GM23338 (cell line): ENCODE measurements around the gene VSIR. TPM values are rescaled to one million over a fixed set of nuclear protein-coding genes. Genes with fewer than 3 reads are reported as not detected.

Experiments used
- ATAC-seq: fragments of 200-7000 bp; cut with Tn5 transposase; 3 replicates; pipeline ENCODE4 v1.9.1; 2020
- DNase-seq: peaks from one replicate; pipeline ENCODE4 v3.0.0-alpha.2; 2015; ENCODE audit warnings: low spot score
- H2AFZ ChIP-seq: fragments of 200-600 bp; sonication (generic); 2 replicates; pipeline ENCODE4 v1.8.0; 2016; ENCODE audit warnings: antibody characterized with exemption, mild to moderate bottlenecking, moderate library complexity
- H3F3A ChIP-seq: fragments of 200-600 bp; sonication (generic); replicated peaks from 2 replicates; pipeline ENCODE4 v1.8.0; 2017; ENCODE audit warnings: antibody characterized with exemption, mixed run types, low read depth
- H3K27ac ChIP-seq: fragments of 200-600 bp; sonication (generic); 2 replicates; pipeline ENCODE4 v1.6.1; 2016; ENCODE audit warnings: low read depth
- H3K27me3 ChIP-seq: fragments of 200-600 bp; sonication (generic); 2 replicates; pipeline ENCODE4 v1.8.0; 2016; ENCODE audit warnings: mild to moderate bottlenecking, mixed run types, moderate library complexity; ENCODE audit not compliant: insufficient read depth
- H3K36me3 ChIP-seq: fragments of 200-600 bp; sonication (generic); 2 replicates; pipeline ENCODE4 v1.8.0; 2016; ENCODE audit warnings: mild to moderate bottlenecking; ENCODE audit not compliant: insufficient read depth
- H3K4me1 ChIP-seq: fragments of 200-600 bp; sonication (generic); 2 replicates; pipeline ENCODE4 v1.8.0; 2016; ENCODE audit warnings: mild to moderate bottlenecking, moderate library complexity; ENCODE audit not compliant: insufficient read depth
- H3K4me2 ChIP-seq: fragments of 200-600 bp; sonication (generic); 2 replicates; pipeline ENCODE4 v1.7.1; 2017; ENCODE audit warnings: mixed run types
- H3K4me3 ChIP-seq: fragments of 200-600 bp; sonication (generic); 2 replicates; pipeline ENCODE4 v1.6.1; 2016; ENCODE audit warnings: mixed run types
- H3K79me2 ChIP-seq: fragments of 200-600 bp; sonication (generic); replicated peaks from 2 replicates; pipeline ENCODE4 v1.8.0; 2017; ENCODE audit warnings: mild to moderate bottlenecking; ENCODE audit not compliant: insufficient read depth
- H3K9me2 ChIP-seq: fragments of 200-600 bp; sonication (generic); 2 replicates; pipeline ENCODE4 v1.8.0; 2017; ENCODE audit not compliant: insufficient read depth
- H4K20me1 ChIP-seq: fragments of 200-600 bp; sonication (generic); replicated peaks from 2 replicates; pipeline ENCODE4 v1.8.0; 2017; ENCODE audit warnings: mild to moderate bottlenecking; ENCODE audit not compliant: insufficient read depth
- H3K27ac Mint-ChIP-seq: 2 replicates; pipeline ENCODE4 v1.8.0; 2020; ENCODE audit warnings: inconsistent platforms, mild to moderate bottlenecking, moderate library complexity, mixed read lengths
- H3K27me3 Mint-ChIP-seq: 3 replicates; pipeline ENCODE4 v1.8.0; 2022; ENCODE audit warnings: low read depth, mild to moderate bottlenecking, moderate library complexity, mixed read lengths, inconsistent platforms; ENCODE audit not compliant: insufficient read depth, poor library complexity
- H3K36me3 Mint-ChIP-seq: 3 replicates; pipeline ENCODE4 v1.8.0; 2021; ENCODE audit warnings: low read depth, mild to moderate bottlenecking, inconsistent platforms, moderate library complexity, mixed read lengths
- H3K4me1 Mint-ChIP-seq: 3 replicates; pipeline ENCODE4 v1.8.0; 2020; ENCODE audit warnings: mild to moderate bottlenecking, inconsistent platforms, mixed read lengths
- H3K4me3 Mint-ChIP-seq: 3 replicates; pipeline ENCODE4 v1.8.0; 2021; ENCODE audit warnings: moderate library complexity, mild to moderate bottlenecking, inconsistent platforms, mixed read lengths
- H3K9me3 Mint-ChIP-seq: 3 replicates; pipeline ENCODE4 v1.8.0; 2020; ENCODE audit warnings: moderate library complexity, mild to moderate bottlenecking, inconsistent platforms, mixed read lengths
- NANOG ChIP-seq: IDR thresholded peaks from 2 replicates; pipeline ENCODE4 v1.6.1; 2016; ENCODE audit warnings: antibody characterized with exemption, borderline replicate concordance
- REST ChIP-seq: IDR thresholded peaks from one replicate; pipeline ENCODE4 v1.6.1; 2018; ENCODE audit warnings: antibody characterized with exemption; ENCODE audit not compliant: unreplicated experiment
- ZNF114 ChIP-seq: fragments of 250-450 bp; sonication (Bioruptor Pico); IDR thresholded peaks from 2 replicates; pipeline ENCODE4 v1.5.0; 2020; ENCODE audit warnings: mild to moderate bottlenecking, moderate library complexity
- ZNF331 ChIP-seq: fragments of 250-450 bp; sonication (Bioruptor Pico); IDR thresholded peaks from 2 replicates; pipeline ENCODE4 v1.5.0; 2020; ENCODE audit warnings: low read depth, mild to moderate bottlenecking, moderate library complexity
- ZNF462 ChIP-seq: fragments of 250-450 bp; sonication (Bioruptor Pico); IDR thresholded peaks from 2 replicates; pipeline ENCODE4 v1.5.0; 2020; ENCODE audit warnings: mild to moderate bottlenecking, moderate library complexity
- polyA plus RNA-seq: library from polyadenylated mRNA; unstranded; fragments of >200 nt; fragmentation: Nextera tagmentation; extraction: Ambion mirVana; gene quantifications from 2 replicates; pipeline ENCODE4 v1.2.1, GENCODE V29; 2016
- total RNA-seq: library from RNA; depleted of rRNA; stranded (reverse); fragments of >200 nt; shearing (Covaris generic); gene quantifications from 2 replicates; pipeline ENCODE4 v1.2.3, GENCODE V29; 2014
- TF ChIP-seq, protein P1 (sequence below): IDR thresholded peaks from 2 replicates; pipeline ENCODE4 v1.6.1; 2016; ENCODE audit warnings: antibody characterized with exemption

The VSIR gene
- total and polyA plus RNA-seq, 2 experiments from 2014 or later, result 0.10 to 0.74 TPM

DNA sequence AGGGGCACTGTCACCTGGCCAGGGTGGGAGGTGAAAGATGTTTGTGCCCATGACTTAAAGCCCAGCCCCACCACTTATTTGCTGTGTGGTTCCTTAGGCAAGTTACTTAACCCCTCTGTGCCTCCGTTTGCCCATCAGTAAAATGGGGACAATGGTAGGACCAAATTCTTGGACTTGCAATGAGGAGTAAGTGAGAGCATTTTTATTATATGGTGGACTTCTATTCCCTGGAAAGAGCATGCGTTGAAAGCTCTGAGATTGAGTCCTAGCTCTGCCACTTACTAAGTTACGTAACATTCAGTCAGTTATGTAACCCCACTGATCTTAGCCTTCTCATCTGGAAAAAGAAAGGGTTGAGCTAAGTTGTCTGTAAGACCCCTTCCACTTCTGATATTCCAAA, 18.8 kb downstream of the VSIR start (continued):
- TF ChIP-seq NANOG, result no peak

DNA sequence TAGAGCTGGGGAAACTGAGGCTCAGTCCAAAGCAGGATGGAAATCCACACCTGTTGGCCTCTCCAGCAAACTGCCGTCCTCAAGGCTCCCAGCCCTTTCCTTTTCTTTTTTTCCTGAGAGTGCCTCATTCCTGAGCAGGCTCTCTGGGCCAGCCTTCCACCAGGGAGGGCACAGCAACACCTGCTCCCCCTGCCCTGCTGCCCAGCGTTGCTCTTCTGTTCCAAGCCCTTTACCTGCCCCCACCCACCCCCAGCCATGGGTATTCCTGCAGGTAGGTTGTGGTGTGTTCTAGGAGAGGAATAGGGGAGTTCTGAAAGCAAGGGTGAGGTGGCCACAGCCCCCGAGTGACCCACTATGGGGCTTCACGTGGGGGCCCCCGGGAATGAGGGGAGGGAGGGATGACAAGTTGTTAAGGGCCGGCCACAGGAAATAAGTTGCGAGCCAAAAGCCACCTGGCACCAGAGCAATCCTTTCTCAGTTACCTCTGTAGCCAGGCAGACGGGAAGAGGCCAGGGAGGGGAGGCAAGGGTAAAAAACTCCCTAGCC, 19.3 kb downstream of the VSIR start:
- Histone ChIP-seq H2AFZ (no peak overlapping the region), H3F3A (no peaks in the 10 kb centered on the region), H3K9me2 (no peaks in the 10 kb centered on the region), H3K4me2 (no peak overlapping the region), H3K27ac (no peak overlapping the region), H3K79me2 (no peaks in the 10 kb centered on the region), H3K36me3 (no peaks in the 10 kb centered on the region), H4K20me1 (no peaks in the 10 kb centered on the region), H3K4me1 (peaks cover 5% of the 10 kb centered on the region; the same call in 1 of the 2 replicates), H3K4me3 (no peak overlapping the region), H3K27me3 (no peaks in the 10 kb centered on the region)
- H3K9me3 Mint-ChIP-seq, result no peaks in the 10 kb centered on the region
- no peak overlapping the region for H3K27ac Mint-ChIP-seq
- H3K27me3 Mint-ChIP-seq, result peaks cover 13% of the 10 kb centered on the region
- H3K4me1 Mint-ChIP-seq, result peaks cover 27% of the 10 kb centered on the region
- TF ChIP-seq REST (no peak), ZNF331 (CRISPR knock-in tag) (no peak), ZNF462 (no peak), ZNF114 (CRISPR knock-in tag) (no peak)
- TF ChIP-seq, protein P1, sequence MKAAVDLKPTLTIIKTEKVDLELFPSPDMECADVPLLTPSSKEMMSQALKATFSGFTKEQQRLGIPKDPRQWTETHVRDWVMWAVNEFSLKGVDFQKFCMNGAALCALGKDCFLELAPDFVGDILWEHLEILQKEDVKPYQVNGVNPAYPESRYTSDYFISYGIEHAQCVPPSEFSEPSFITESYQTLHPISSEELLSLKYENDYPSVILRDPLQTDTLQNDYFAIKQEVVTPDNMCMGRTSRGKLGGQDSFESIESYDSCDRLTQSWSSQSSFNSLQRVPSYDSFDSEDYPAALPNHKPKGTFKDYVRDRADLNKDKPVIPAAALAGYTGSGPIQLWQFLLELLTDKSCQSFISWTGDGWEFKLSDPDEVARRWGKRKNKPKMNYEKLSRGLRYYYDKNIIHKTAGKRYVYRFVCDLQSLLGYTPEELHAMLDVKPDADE, result no peak
- no peaks in the 10 kb centered on the region for H3K36me3 Mint-ChIP-seq
- ATAC-seq (no peak), DNase-seq (no peak)
- no peak overlapping the region for H3K4me3 Mint-ChIP-seq
